Kidney epithelial cell (primary cell): ENCODE measurements around the gene TDRD7. TPM values are rescaled to one million over a fixed set of nuclear protein-coding genes. Genes with fewer than 3 reads are reported as not detected.

Source experiments
- DNase-seq: peaks from one replicate; pipeline ENCODE4 v3.0.0-alpha.2; 2010; ENCODE audit warnings: low read depth
- H3K27me3 ChIP-seq: 2 replicates; pipeline ENCODE4 v1.6.0; 2011; ENCODE audit warnings: low read length; ENCODE audit not compliant: control insufficient read depth, insufficient read depth
- H3K36me3 ChIP-seq: 2 replicates; pipeline ENCODE4 v1.5.1; 2011; ENCODE audit warnings: low read length; ENCODE audit not compliant: control insufficient read depth, insufficient read depth
- H3K4me3 ChIP-seq: 2 replicates; pipeline ENCODE4 v1.5.1; 2011; ENCODE audit warnings: low read depth, mild to moderate bottlenecking, control low read depth, low read length
- total RNA-seq: library from RNA; depleted of rRNA; stranded (reverse); fragments of >200 nt; gene quantifications from 2 replicates; pipeline ENCODE4 v1.2.3, GENCODE V29; 2015
- TF ChIP-seq, protein P1 (sequence below): IDR thresholded peaks from 2 replicates; pipeline ENCODE4 v1.5.1; 2011; ENCODE audit warnings: mild to moderate bottlenecking, moderate library complexity, low read length, control low read depth, inconsistent platforms; ENCODE audit not compliant: insufficient read depth, poor library complexity, severe bottlenecking

TDRD7 gene
- total RNA-seq, 1 donor from 2014 or later, result 8.3 TPM

DNA sequence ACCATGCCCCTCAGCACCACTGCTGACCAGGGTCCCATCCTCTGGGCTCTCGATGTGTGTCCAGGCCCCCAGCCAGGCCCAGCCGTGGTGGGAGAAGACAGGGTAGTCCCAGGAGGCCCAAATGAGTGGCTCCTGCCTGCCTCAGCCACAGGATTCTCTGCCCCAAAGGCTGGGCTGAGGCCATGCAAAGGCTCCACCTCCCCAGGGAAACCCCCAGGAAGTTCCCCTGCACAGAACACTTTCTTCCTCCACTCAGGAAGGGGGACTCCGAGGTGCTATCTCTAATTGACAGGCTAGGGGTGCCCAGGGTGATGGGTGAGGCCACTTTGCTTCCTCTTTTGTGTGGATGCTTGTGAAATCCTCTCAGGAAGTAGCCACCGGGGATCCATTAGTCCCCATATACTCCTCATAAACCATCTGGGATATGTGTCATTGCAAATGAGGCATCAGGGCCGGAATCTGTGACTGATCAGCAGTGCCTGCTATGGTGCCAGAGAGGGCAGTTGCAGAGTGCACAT, 23.1 kb upstream of the TDRD7 start:
- Histone ChIP-seq H3K27me3 (peaks cover 9% of the 10 kb centered on the region), H3K4me3 (no peak overlapping the region), H3K36me3 (no peaks in the 10 kb centered on the region)
- TF ChIP-seq, protein P1, sequence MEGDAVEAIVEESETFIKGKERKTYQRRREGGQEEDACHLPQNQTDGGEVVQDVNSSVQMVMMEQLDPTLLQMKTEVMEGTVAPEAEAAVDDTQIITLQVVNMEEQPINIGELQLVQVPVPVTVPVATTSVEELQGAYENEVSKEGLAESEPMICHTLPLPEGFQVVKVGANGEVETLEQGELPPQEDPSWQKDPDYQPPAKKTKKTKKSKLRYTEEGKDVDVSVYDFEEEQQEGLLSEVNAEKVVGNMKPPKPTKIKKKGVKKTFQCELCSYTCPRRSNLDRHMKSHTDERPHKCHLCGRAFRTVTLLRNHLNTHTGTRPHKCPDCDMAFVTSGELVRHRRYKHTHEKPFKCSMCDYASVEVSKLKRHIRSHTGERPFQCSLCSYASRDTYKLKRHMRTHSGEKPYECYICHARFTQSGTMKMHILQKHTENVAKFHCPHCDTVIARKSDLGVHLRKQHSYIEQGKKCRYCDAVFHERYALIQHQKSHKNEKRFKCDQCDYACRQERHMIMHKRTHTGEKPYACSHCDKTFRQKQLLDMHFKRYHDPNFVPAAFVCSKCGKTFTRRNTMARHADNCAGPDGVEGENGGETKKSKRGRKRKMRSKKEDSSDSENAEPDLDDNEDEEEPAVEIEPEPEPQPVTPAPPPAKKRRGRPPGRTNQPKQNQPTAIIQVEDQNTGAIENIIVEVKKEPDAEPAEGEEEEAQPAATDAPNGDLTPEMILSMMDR, result no peak
- DNase-seq, result no peak

DNA sequence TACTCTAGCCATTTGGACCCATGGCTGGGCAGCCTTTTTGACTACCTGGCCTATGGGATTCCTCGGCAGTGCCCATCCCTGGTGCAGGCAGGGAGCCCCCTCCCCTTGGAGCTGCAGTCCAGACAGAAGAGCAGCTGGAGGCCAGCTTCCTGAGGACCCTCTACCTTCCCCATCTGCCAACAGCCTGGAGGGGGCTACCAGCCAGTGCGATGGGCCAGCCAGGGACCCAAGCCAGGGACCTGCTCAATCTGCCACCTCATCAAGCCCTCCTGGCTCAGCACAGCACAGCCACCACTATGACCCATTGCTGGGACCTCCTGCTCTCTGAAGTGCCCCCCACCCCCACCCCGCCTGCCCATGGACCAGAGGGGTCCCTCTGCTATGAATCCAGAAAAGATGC, 22.6 kb upstream of the TDRD7 start:
- no peaks in the 10 kb centered on the region for H3K36me3 ChIP-seq
- TF ChIP-seq, protein P1, result no peak
- H3K27me3 ChIP-seq, result peaks cover 9% of the 10 kb centered on the region
- no peak for DNase-seq
- no peak overlapping the region for H3K4me3 ChIP-seq

DNA sequence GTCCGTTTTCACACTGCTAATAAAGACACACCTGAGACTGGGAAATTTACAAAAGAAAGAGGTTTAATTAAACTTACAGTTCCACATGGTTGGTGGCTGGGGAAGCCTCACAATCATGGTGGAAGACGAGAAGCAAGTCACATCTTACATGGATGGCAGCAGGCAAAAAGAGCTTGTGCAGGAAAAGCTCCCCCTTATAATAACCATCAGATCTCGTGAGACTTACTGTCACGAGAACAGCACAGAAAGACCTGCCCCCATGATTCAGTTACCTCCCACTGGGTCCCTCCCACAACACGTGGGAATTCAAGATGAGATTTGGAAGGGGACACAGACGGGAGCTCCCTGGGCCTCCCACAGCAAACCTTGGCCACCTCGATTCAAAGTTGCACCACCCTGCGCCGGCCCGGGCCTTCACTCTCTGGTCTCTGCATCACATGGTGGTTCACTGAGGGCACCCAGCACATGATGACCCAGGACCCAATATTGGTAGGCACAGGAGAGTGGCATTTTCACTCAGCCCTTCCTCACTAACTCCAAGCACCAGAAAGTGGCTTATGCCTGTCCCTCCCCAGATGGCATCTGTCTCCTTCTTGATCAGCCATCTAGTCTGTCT, 21.0 kb upstream of the TDRD7 start:
- TF ChIP-seq, protein P1, result no peak
- H3K27me3 ChIP-seq, result peaks cover 9% of the 10 kb centered on the region
- H3K36me3 ChIP-seq, result no peaks in the 10 kb centered on the region
- no peak for DNase-seq
- no peak overlapping the region for H3K4me3 ChIP-seq

DNA sequence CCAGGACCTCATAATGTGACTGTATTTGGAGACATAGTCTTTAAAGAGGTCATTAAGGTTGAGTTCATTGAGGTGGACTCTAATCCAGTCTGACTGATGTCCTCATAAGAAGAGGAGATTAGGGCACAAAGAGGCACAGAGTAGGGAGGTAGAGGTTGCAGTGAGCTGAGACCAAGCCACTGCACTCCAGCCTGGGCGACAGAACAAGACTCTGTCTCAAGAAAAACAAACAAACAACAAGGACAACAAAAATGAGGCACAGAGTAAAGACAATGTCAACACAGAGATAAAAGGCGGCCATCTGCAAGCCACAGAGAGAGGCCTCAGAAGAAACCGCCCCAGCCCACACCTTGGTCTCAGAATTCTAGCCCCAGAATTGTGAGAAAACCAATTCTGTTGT, 17.0 kb upstream of the TDRD7 start:
- H3K36me3 ChIP-seq, result no peaks in the 10 kb centered on the region
- TF ChIP-seq, protein P1, result no peak
- H3K4me3 ChIP-seq, result no peak overlapping the region
- no peak for DNase-seq
- no peaks in the 10 kb centered on the region for H3K27me3 ChIP-seq

DNA sequence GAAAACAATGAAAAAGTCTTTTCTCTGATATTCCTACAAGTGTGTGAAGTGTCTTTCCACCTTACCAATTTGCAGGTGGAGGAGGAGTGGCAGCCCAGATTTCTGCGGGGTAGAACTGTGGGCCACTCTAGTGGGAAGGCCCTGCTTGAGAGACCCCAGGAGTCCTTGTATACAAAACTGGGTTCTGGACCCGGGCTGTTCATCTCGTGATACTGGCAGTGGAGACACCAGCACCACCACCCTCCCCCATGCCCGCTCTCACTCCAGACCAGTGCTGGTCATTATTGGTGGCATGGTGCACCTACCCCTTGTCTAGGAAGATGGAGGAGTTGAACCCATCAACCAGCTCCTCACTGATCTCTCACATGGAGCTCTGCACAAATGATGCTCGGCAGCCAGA, 16.2 kb upstream of the TDRD7 start:
- TF ChIP-seq, protein P1, result no peak
- Histone ChIP-seq H3K36me3 (no peaks in the 10 kb centered on the region), H3K4me3 (no peak overlapping the region), H3K27me3 (no peaks in the 10 kb centered on the region)
- no peak for DNase-seq

DNA sequence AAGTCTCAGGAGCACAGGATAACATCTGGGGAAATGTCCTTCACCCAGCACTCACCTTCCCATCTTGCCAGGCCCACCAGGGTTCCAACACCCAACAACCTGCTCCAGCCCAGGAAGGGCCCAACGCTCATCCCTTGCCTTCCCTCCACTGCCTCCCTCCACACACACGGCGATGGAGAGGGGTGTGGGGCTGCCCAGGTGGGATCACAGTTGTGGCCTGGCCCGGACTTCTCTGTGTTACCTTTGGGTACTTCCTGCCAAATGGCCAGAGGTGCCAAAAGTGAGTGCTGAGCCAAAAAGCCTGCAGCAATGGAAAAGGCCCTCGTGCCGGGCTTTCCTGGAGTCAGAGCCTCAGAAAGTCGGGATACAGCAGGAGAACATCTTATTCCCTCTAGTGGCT, 15.6 kb upstream of the TDRD7 start:
- H3K27me3 ChIP-seq, result no peaks in the 10 kb centered on the region
- DNase-seq, result no peak
- no peak overlapping the region for H3K4me3 ChIP-seq
- no peaks in the 10 kb centered on the region for H3K36me3 ChIP-seq
- TF ChIP-seq, protein P1, result no peak
